Activated CD8-positive, alpha-beta memory T cell treated with anti-CD3 and anti-CD28 coated beads for 4 hours (primary cell): ENCODE results near the gene CPNE4.
A peak's percentile ranks its signal among the peaks of the same experiment; 100 is the strongest.
"Not testable (repeated sequence)": the region's sequence is repeated elsewhere in the genome, so short reads cannot be mapped to it uniquely, and the experiment has no call there.

Experiments used
- DNase-seq, 2 donors: peaks; one replicate each; pipeline ENCODE4 v3.0.0-alpha.2; 2020; ENCODE audit warnings: low read depth in 2 of 2

CPNE4 gene

DNA sequence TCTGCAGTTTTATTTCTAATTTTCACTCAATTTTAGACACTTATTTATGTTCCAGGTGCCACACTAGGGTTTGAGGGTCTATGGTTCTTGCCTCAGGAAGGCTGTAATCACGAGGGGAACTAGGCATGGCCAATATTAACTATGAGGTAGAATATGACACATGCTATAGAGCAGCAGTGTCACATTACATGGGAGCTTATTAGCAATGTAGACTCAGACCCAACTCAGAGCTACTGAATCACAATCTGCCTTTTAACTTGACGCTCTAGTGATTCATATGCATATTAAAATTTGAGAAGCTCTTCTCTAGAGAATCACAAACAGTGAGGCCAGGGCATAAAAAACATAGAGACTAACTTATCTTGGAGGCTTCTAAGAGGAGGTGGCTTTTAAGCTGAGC, 499.2 kb downstream of the CPNE4 start:
- no peak for DNase-seq

DNA sequence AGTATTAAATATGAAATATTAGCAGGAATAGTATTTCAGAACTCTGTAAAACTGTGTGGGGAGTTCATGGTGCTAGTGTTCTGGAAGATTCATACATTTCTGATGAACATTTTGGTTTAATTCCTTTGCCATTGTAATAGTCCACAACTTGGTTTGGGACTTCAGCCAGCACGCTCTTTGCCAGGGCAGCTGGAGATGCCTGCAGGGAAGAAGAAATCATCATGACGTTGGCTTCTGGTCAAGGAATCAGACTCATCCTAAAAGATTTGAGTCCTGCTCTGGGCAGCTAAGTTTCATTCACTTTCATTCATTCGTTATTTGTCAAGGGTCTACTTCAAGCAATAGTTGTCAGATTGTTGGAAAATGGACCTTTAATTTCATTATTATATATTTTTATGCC, 499.7 kb downstream of the CPNE4 start:
- no peak for DNase-seq

DNA sequence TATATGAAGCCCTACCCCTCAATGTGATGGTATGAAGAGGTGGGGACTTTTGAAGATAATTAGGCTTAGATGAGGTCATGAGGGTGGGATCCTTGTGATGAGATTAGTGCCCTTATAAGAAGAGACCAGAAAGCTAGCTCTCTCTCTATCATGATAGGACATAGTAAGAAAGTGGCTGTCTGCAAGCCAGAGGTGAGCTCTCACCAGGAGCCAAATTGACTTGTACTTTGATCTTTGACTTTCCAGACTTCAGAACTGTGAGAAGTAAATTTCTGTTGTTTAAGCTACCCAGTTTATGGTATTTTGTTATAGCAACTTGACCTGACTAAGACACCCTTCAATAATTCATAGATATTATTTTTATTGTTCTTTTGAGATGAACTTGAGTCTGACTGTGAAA, 502.2 kb downstream of the CPNE4 start:
- no peak for DNase-seq

DNA sequence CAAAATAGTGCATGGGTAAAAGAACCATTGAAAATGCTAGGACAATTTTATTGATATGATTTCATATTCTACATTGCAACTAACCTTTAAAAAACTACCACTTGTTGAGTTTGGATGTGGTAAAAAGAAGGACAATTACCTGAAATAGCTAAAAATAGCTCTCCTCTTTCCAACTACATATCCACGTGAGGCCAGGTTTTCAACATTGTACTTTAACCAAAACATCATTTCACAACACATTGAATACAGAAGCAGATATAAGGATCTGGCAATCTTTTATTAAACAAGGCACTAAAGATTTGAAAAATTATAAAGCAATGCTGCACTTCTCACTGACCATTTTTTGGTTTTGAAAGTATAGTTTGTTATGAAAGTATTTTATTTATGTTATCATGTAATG, 504.0 kb downstream of the CPNE4 start:
- DNase-seq, result no peak

DNA sequence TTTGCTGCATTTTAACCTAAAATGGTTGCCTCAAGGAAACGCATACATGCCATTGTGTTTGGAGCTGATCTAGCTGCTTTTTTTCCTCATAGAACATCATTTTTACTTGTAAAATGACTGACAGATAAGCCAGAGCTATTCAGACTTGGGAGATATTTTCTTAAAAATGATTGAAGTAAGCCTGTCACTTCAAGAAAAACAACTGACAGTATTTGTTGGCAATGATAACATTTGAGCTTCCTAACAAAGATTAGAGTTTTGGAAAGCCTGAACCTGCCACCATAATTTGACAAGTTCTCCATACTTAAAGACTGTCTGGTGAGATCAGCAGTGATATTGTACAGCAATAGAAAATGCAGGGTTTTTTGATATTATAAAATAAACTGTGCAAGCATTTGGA, 504.4 kb downstream of the CPNE4 start:
- no peak for DNase-seq

DNA sequence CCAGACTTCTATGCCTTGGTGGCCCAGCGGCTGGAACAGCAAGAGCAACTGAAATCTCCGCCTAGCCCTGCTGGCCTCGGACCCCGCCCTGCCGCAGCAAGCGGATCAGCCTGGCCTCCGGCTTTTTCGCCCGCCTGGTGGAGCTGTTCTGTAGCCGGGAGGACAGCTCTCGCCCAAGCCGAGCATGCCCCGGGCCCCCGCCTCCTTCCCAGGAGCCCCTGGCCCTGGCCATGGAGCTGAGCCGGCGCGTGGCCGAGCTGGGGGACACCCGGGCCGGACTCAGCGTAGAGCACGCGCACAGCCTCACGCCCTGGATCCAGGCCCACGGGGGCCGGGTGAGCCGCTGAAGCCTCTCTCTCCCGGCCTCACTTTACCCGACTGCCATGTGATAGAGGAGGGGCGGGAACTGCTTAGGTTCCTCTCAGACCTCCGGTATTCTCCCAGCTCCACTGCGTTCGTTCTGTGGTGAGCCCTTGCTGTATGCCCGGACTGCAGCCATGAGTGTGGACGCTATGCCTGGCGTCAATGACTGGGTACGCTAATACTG, 507.9 kb downstream of the CPNE4 start:
- DNase-seq, result no peak

DNA sequence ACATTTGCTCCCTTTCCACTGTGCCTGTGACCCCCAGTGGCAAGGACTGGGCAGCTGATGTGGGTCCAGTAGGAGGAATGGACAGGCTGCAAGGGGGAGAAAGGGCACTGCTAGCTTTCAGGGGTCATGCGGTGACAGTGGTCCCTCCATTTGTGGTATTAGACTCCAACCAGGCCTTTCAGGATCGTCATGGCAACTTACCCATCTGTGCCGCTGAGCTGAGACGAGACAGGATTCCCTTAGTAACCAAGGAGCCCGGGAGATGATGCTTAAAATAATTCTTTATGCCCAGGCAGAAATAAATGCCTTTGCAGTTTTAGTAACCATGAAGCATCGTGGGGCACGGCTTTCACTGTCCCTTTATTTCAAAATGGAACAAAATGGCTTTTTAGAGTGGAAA, 516.1 kb downstream of the CPNE4 start:
- DNase-seq, result no peak

DNA sequence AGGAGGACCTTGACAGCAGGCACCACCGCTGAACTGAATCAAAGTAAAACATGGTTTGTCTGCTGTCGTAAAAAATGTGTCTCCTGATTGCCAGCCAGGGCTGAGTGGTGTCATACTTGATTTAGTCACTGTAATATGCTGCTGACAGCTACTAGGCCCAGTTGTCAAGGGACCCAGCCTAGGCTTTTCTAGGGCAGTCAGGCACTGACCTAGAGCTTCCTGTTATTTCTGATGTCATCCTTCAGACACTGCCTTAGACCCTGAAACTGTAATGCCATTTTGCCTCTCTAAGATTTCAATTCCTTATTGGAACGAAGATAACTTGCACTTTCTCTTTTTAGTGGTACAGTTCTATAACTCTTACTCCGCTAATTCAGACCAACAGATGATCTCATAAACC, 529.4 kb downstream of the CPNE4 start:
- DNase-seq, result no peak

DNA sequence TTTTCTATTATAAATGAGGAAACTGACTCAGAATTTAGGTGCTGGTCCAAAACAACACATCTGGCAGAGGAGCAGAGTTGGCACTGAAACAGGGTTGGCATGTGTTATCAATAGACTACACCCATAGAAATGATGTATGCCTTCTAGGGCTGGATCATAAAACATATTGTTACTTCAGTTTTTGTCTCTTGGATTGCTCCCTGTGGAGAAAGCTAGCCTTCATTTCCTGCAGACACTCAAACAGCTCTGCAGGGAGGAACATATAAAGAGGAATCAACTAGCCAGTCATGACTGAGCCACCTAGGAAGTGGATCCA, 531.5 kb downstream of the CPNE4 start:
- no peak for DNase-seq

DNA sequence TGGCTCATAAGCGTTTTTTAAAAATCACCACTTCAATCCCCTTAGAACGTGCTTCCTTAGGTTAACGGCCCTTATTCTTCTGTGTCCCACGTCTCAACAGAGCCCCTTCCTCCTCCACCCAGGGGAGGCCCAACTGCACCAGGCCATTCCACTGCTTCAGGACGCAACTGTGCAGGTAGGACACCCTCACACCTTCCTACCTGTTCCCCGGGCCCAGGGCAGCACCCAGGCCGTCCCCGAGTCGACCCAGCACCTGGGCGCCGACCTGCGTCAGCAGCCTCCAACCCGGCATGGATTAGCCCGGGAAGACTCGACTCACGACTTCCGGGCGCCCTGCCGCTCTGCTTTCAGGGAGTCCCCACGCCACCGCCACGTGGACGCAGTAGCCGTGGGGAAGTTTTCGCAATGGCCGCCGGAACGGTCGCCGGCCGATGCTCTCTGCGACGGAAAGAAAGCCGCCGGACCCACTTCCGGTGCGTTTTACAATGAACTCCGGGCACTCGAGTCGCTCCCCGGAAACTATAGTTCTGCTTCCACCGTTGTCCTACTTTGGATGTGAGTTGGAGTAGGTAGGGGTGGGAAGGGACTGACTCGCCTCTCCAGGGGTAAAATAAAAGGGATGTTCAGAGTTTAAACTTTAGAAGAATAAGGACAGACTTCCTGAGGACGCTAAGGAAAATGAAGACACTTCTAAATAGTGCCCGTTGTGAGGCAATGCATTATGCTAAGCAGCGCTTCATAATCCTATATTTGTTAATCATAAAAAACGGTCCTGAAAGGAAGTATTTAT, 532.1 kb downstream of the CPNE4 start, which contains the start of gene MRPL3:
Gene MRPL3, minus strand, starts transcription at position 442 of the 790 bp plus-strand sequence. Its CDS starts 150 bp downstream, at position 292.
- DNase-seq, result peak; percentile 62 to 68

DNA sequence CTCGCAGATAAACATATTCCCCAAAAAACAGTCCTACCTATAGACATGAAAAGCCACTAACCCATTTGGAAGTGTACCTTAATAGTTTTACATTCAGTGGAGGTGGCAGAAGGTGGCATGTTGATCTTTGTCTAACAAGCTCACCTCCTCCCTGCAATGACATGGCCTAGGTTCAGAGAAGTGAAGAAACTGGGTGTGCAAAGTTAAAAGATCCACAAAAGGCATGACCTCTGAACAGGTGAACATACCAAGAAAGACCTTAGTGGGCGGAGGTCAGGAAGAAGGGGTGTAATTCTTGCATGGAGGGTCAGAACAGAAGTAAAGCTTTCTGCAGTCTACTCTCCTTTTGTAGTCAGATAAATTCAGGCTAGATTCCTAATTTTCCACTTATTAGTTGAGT, 532.9 kb downstream of the CPNE4 start:
- DNase-seq, result no peak

DNA sequence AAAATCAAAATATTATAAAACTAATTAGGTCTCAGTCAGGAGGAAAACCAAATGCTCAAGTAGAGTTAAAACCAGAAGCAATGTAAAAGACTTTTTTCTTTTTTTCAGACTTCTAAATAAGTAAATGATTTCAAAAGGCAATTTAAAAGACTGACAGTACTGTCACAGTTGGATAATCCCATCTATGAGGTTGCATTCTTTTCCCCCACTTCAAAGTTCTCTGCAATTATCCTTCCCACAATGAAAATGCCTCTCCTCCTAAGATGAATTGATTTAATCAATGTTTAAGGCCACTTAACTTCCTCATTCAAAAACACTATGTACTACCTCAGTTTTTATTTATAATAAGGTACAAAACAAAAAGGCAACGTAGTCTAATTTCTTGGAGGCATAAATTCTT, 540.1 kb downstream of the CPNE4 start:
- DNase-seq, result no peak

DNA sequence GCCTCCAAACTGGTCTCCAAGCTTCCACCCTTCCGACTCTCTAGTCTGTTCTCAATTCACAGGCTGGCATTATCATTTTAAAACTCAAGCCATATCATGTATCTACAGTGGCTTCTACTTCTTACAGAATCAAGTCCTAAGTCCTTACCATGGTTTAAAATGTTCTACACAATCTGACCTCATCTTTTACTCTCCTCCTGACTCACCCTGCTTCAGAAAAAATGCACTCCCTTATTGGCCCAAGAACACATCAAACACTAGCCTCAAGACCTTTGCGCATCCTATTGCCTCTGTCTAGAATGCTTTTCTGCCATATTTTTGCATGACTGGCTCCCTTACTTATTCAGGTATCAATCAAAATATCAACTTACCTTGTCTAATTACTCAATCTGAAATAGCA, 543.0 kb downstream of the CPNE4 start:
- DNase-seq, result no peak

DNA sequence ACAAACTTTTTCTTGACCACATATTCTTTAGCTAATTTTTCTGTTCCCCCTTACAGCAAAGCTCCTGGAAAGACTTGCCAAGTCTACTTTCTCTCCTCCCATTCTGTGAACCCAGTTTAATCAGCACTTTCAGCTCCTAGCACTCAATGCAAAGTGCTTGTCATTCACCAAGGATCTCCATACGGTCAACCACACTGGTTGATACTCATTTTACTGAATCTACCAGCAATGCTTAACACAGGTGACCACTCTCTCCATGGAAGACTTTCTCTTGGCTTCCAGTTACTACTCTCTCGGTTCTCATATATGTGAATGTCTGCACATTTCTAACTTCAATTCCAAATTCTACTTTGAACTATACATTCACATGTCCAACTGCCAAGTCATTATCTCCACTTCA, 543.7 kb downstream of the CPNE4 start:
- no peak for DNase-seq

DNA sequence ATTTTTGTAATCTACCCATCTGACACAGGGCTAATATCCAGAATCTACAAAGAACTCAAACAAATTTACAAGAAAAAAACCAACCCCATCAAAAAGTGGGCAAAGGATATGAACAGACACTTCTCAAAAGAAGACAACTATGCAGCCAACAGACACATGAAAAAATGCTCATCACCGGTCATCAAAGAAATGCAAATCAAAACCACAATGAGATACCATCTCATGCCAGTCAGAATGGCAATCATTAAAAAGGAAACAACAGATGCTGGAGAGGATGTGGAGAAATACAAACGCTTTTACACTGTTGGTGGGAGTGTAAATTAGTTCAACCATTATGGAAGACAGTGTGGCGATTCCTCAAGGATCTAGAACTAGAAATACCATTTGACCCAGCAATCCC, 548.3 kb downstream of the CPNE4 start:
- not testable (repeated sequence) for DNase-seq

DNA sequence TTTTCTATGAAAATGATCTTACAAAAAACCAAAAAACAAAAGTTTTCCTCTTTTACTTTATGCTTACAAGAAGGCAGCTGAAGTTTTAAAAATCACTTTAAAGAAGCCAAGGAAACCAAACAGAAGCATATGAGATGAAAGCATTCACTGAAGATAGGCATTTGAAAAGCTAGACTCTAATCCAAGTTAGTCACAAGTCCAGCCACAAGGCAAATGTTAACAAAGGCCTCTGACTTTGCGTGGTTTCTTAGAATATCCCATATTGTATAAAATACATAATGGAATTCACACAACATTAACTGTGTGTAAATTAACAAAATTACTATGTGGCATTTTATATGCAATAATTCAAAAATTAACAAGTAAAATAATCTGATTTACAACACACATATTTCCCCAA, 549.7 kb downstream of the CPNE4 start:
- DNase-seq, result no peak

DNA sequence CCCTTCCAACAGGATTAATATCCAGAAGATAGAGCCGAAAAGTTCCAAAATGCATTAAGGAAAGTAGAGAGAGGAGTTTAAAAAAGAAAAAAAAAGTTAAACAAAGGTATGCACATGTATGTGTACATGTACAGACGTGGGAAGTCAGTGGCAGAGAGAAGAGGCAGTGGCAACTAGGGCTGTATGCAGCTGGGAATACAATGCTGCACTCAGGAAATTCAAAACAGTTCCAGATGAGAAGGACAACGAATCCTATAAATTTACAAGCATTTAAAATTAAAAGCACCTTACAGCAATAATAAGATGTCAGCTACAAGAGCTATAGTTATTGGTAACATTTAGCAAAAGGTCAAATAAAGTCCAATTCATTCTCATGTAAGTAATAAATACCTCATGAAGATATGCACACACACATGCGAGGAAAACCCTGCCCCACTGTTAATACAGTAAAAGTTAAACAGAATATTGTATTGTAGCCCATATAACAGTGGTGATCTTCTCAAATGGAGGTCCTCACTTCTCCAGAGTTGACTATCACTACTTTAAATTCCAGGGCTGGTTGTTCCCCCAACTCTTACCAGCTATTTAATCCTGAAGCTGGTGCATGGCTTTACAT, 550.2 kb downstream of the CPNE4 start:
- no peak for DNase-seq
